ENCODE results near the gene TSPAN18. TPM values are rescaled to one million over a fixed set of nuclear protein-coding genes. Genes with fewer than 3 reads are reported as not detected.

TSPAN18 gene
- total and polyA plus RNA-seq, 2 experiments from 2014 or later: 9.5 to 21.5 TPM

GRCh38 chr11:44884056-44884455, 157.3 kb downstream of the TSPAN18 start:
- Histone ChIP-seq H2AFZ (no peak overlapping the region), H3K4me3 (no peak overlapping the region), H3K9me3 (ENCODE audit: low read depth) (no peaks in the 10 kb centered on the region), H3K36me3 (replicated peaks; ENCODE audit: insufficient read depth, low read depth) (no peaks in the 10 kb centered on the region), H3K4me2 (no peak overlapping the region), H3K27ac (peak overlapping the region; percentile 55), H3K9me2 (replicated peaks; ENCODE audit: insufficient read depth) (no peaks in the 10 kb centered on the region), H3K4me1 (ENCODE audit: insufficient read depth) (peaks cover 31% of the 10 kb centered on the region), H4K20me1 (ENCODE audit: insufficient read depth, poor library complexity, severe bottlenecking) (no peaks in the 10 kb centered on the region), H3K79me2 (no peaks in the 10 kb centered on the region), H3K27me3 (no peaks in the 10 kb centered on the region)
- DNase-seq (ENCODE audit: low spot score): peak; percentile 54
- 65% methylated on average over 6 of the region's 6 CpGs for WGBS (ENCODE audit: low lambda C conversion rate, missing lambda C conversion rate)
- TF ChIP-seq CTCF (IDR thresholded peaks at IDR 0.05; ENCODE audit: poor library complexity) (no peak), EZH2 (IDR thresholded peaks at IDR 0.05; ENCODE audit: borderline replicate concordance) (no peak), EZH2phosphoT487 (IDR thresholded peaks at IDR 0.05; ENCODE audit: low read depth, severe bottlenecking, unreplicated experiment) (no peak)

GRCh38 chr11:44885065-44885810, 158.5 kb downstream of the TSPAN18 start:
- Histone ChIP-seq H3K36me3 (replicated peaks; ENCODE audit: insufficient read depth, low read depth) (no peaks in the 10 kb centered on the region), H3K9me2 (replicated peaks; ENCODE audit: insufficient read depth) (no peaks in the 10 kb centered on the region), H3K79me2 (no peaks in the 10 kb centered on the region), H3K4me2 (no peak overlapping the region), H3K9me3 (ENCODE audit: low read depth) (no peaks in the 10 kb centered on the region), H4K20me1 (ENCODE audit: insufficient read depth, poor library complexity, severe bottlenecking) (no peaks in the 10 kb centered on the region), H2AFZ (no peak overlapping the region), H3K27me3 (no peaks in the 10 kb centered on the region), H3K4me1 (ENCODE audit: insufficient read depth) (peaks cover 31% of the 10 kb centered on the region), H3K27ac (peak overlapping the region; percentile 35), H3K4me3 (no peak overlapping the region)
- TF ChIP-seq EZH2phosphoT487 (IDR thresholded peaks at IDR 0.05; ENCODE audit: low read depth, severe bottlenecking, unreplicated experiment) (no peak), CTCF (IDR thresholded peaks at IDR 0.05; ENCODE audit: poor library complexity) (no peak), EZH2 (IDR thresholded peaks at IDR 0.05; ENCODE audit: borderline replicate concordance) (no peak)
- WGBS (ENCODE audit: low lambda C conversion rate, missing lambda C conversion rate): 76% methylated on average over 12 of the region's 12 CpGs
- DNase-seq (ENCODE audit: low spot score): peak; percentile 32

- peaks cover 31% of the 10 kb centered on the region for H3K4me1 ChIP-seq (ENCODE audit: insufficient read depth)
Observed at GRCh38 chr11:44885919-44886789, 159.4 kb downstream of the TSPAN18 start.

More at GRCh38 chr11:44885919-44886789, 159.4 kb downstream of the TSPAN18 start:
- Histone ChIP-seq H3K4me2 (no peak overlapping the region), H4K20me1 (ENCODE audit: insufficient read depth, poor library complexity, severe bottlenecking) (no peaks in the 10 kb centered on the region), H2AFZ (no peak overlapping the region), H3K9me2 (replicated peaks; ENCODE audit: insufficient read depth) (no peaks in the 10 kb centered on the region), H3K27me3 (no peaks in the 10 kb centered on the region), H3K36me3 (replicated peaks; ENCODE audit: insufficient read depth, low read depth) (no peaks in the 10 kb centered on the region), H3K9me3 (ENCODE audit: low read depth) (no peaks in the 10 kb centered on the region), H3K27ac (peak overlapping the region; percentile 35), H3K4me3 (no peak overlapping the region), H3K79me2 (no peaks in the 10 kb centered on the region)
- DNase-seq (ENCODE audit: low spot score): no peak
- no peak for TF ChIP-seq EZH2phosphoT487 (IDR thresholded peaks at IDR 0.05; ENCODE audit: low read depth, severe bottlenecking, unreplicated experiment)
- TF ChIP-seq EZH2 (IDR thresholded peaks at IDR 0.05; ENCODE audit: borderline replicate concordance): no peak
- TF ChIP-seq CTCF (IDR thresholded peaks at IDR 0.05; ENCODE audit: poor library complexity): no peak
- WGBS (ENCODE audit: low lambda C conversion rate, missing lambda C conversion rate): 78% methylated on average over 13 of the region's 13 CpGs
